Neural cell (in vitro differentiated cells): ENCODE data around the gene PLXNA2. TPM values are rescaled to one million over a fixed set of nuclear protein-coding genes. Genes with fewer than 3 reads are reported as not detected.

Experiments used
- H2AFZ ChIP-seq: fragments of 200-600, 300-800 bp; sonication (generic), shearing (Covaris generic); 2 replicates; pipeline ENCODE4 v1.6.0; 2014; ENCODE audit warnings: low read depth, mild to moderate bottlenecking, antibody characterized with exemption, low read length, moderate library complexity
- H3F3A ChIP-seq: fragments of 200-600 bp; shearing (Covaris generic); 2 replicates; pipeline ENCODE4 v1.6.1; 2016; ENCODE audit warnings: mild to moderate bottlenecking, moderate library complexity, mixed read lengths, antibody characterized with exemption, low read length; ENCODE audit not compliant: insufficient read depth, poor library complexity, severe bottlenecking
- H3K27ac ChIP-seq: fragments of 200-600, 300-800 bp; sonication (generic), shearing (Covaris generic); 2 replicates; pipeline ENCODE4 v1.5.1; 2014; ENCODE audit warnings: mild to moderate bottlenecking, low read length, moderate library complexity
- H3K27me3 ChIP-seq: fragments of 300-800, 200-600 bp; sonication (generic), shearing (Covaris generic); 2 replicates; pipeline ENCODE4 v1.6.0; 2014; ENCODE audit warnings: mild to moderate bottlenecking, low read depth, low read length, moderate library complexity; ENCODE audit not compliant: insufficient read depth
- H3K36me3 ChIP-seq: fragments of 300-800, 200-600 bp; sonication (generic), shearing (Covaris generic); 2 replicates; pipeline ENCODE4 v1.5.1; 2014; ENCODE audit warnings: mild to moderate bottlenecking, antibody characterized with exemption, low read length, moderate library complexity; ENCODE audit not compliant: insufficient read depth
- H3K4me2 ChIP-seq: fragments of 300-800, 200-600 bp; sonication (generic), shearing (Covaris generic); 2 replicates; pipeline ENCODE4 v1.6.0; 2014; ENCODE audit warnings: mild to moderate bottlenecking, low read length
- H3K4me3 ChIP-seq: fragments of 300-800, 200-600 bp; sonication (generic), shearing (Covaris generic); 2 replicates; pipeline ENCODE4 v1.5.1; 2014; ENCODE audit warnings: mild to moderate bottlenecking, low read length, moderate library complexity
- H3K79me2 ChIP-seq: fragments of 200-600 bp; shearing (Covaris generic); replicated peaks from 2 replicates; pipeline ENCODE4 v1.6.0; 2014; ENCODE audit warnings: mild to moderate bottlenecking, low read length, moderate library complexity; ENCODE audit not compliant: insufficient read depth
- H3K9ac ChIP-seq: fragments of 300-800, 200-600 bp; sonication (generic), shearing (Covaris generic); 2 replicates; pipeline ENCODE4 v1.6.1; 2016; ENCODE audit warnings: mild to moderate bottlenecking, low read length, mixed read lengths
- H3K9me2 ChIP-seq: fragments of 200-600 bp; shearing (Covaris generic); 2 replicates; pipeline ENCODE4 v1.6.1; 2016; ENCODE audit warnings: mild to moderate bottlenecking, low read length, mixed read lengths; ENCODE audit not compliant: insufficient read depth
- H3K9me3 ChIP-seq: fragments of 200-600, 300-800 bp; sonication (generic), shearing (Covaris generic); 2 replicates; pipeline ENCODE4 v1.6.1; 2016; ENCODE audit warnings: mild to moderate bottlenecking, mixed run types, low read length, moderate library complexity, mixed read lengths
- H4K20me1 ChIP-seq: fragments of 200-600 bp; shearing (Covaris generic); 2 replicates; pipeline ENCODE4 v1.6.1; 2016; ENCODE audit warnings: mild to moderate bottlenecking, mixed run types; ENCODE audit not compliant: insufficient read depth
- CTCF ChIP-seq: fragments of 450-650 bp; IDR thresholded peaks from 2 replicates; pipeline ENCODE4 v1.5.1; 2014; ENCODE audit warnings: antibody characterized with exemption, mild to moderate bottlenecking, moderate library complexity; ENCODE audit not compliant: poor library complexity, severe bottlenecking
- EP300 ChIP-seq: fragments of 450-650 bp; conservative IDR thresholded peaks from 2 replicates; pipeline ENCODE4 v1.6.1; 2014; ENCODE audit warnings: antibody characterized with exemption, mild to moderate bottlenecking, moderate library complexity; ENCODE audit not compliant: poor library complexity, severe bottlenecking
- EZH2 ChIP-seq: fragments of 200-600, 300-800 bp; shearing (Covaris generic), sonication (generic); IDR thresholded peaks from 2 replicates; pipeline ENCODE4 v1.6.1; 2014; ENCODE audit warnings: antibody characterized with exemption, low read length, borderline replicate concordance, mild to moderate bottlenecking; ENCODE audit not compliant: insufficient read depth, poor library complexity, severe bottlenecking
- MXI1 ChIP-seq: fragments of 450-650 bp; conservative IDR thresholded peaks from 2 replicates; pipeline ENCODE4 v1.6.1; 2014; ENCODE audit warnings: antibody characterized with exemption, mild to moderate bottlenecking; ENCODE audit not compliant: poor library complexity, severe bottlenecking
- POLR2AphosphoS5 ChIP-seq: IDR thresholded peaks from 2 replicates; pipeline ENCODE4 v1.6.1; 2012
- RAD21 ChIP-seq: fragments of 450-650 bp; conservative IDR thresholded peaks from 2 replicates; pipeline ENCODE4 v1.6.1; 2014; ENCODE audit warnings: antibody characterized with exemption, mild to moderate bottlenecking, moderate library complexity
- REST ChIP-seq: IDR thresholded peaks from 2 replicates; pipeline ENCODE4 v1.6.1; 2012; ENCODE audit warnings: borderline replicate concordance
- SMC3 ChIP-seq: fragments of 450-650 bp; conservative IDR thresholded peaks from 2 replicates; pipeline ENCODE4 v1.6.1; 2014; ENCODE audit warnings: antibody characterized with exemption, mild to moderate bottlenecking, moderate library complexity; ENCODE audit not compliant: poor library complexity
- TAF1 ChIP-seq: IDR thresholded peaks from 2 replicates; pipeline ENCODE4 v1.6.1; 2012; ENCODE audit warnings: low read depth
- polyA plus RNA-seq: library from polyadenylated mRNA; depleted of rRNA; stranded (reverse); fragments of >200 nt; gene quantifications from 2 replicates; pipeline ENCODE4 v1.2.3, GENCODE V29; 2014

Gene PLXNA2
- polyA plus RNA-seq, 1 donor from 2014 or later: 30.6 TPM

GRCh38 chr1:208292908-208293307 lies 48.7 kb upstream of the PLXNA2 start:
- no peak overlapping the region for H2AFZ ChIP-seq
- H3K9me2 ChIP-seq: no peaks in the 10 kb centered on the region
- H3F3A ChIP-seq: no peaks in the 10 kb centered on the region
- H3K36me3 ChIP-seq: no peaks in the 10 kb centered on the region
- H3K27ac ChIP-seq: no peak overlapping the region
- H3K4me3 ChIP-seq: no peak overlapping the region
- H3K4me2 ChIP-seq: no peak overlapping the region
- no peak overlapping the region for H3K9ac ChIP-seq
- no peaks in the 10 kb centered on the region for H4K20me1 ChIP-seq
- H3K9me3 ChIP-seq: no peaks in the 10 kb centered on the region
- no peaks in the 10 kb centered on the region for H3K27me3 ChIP-seq
- no peaks in the 10 kb centered on the region for H3K79me2 ChIP-seq
- TF ChIP-seq EP300 (no peak), CTCF (no peak), POLR2AphosphoS5 (no peak), REST (no peak)

- Histone ChIP-seq H3K4me3 (no peak overlapping the region), H3K9me3 (no peaks in the 10 kb centered on the region), H4K20me1 (no peaks in the 10 kb centered on the region), H3K79me2 (no peaks in the 10 kb centered on the region), H3K9me2 (no peaks in the 10 kb centered on the region), H3K36me3 (no peaks in the 10 kb centered on the region), H2AFZ (no peak overlapping the region), H3K4me2 (no peak overlapping the region), H3K27ac (no peak overlapping the region), H3K9ac (no peak overlapping the region), H3K27me3 (no peaks in the 10 kb centered on the region), H3F3A (no peaks in the 10 kb centered on the region)
- TF ChIP-seq TAF1: no peak
- TF ChIP-seq RAD21: no peak
- TF ChIP-seq REST: no peak
- TF ChIP-seq EP300: no peak
- TF ChIP-seq SMC3: no peak
- no peak for TF ChIP-seq CTCF
- TF ChIP-seq POLR2AphosphoS5: no peak
- TF ChIP-seq MXI1: no peak
- no peak for TF ChIP-seq EZH2
These were observed 47.9 kb upstream of the PLXNA2 start for GRCh38 chr1:208291923-208292711.
